ENCODE data around the gene MAN2B2.

MAN2B2 gene

DNA sequence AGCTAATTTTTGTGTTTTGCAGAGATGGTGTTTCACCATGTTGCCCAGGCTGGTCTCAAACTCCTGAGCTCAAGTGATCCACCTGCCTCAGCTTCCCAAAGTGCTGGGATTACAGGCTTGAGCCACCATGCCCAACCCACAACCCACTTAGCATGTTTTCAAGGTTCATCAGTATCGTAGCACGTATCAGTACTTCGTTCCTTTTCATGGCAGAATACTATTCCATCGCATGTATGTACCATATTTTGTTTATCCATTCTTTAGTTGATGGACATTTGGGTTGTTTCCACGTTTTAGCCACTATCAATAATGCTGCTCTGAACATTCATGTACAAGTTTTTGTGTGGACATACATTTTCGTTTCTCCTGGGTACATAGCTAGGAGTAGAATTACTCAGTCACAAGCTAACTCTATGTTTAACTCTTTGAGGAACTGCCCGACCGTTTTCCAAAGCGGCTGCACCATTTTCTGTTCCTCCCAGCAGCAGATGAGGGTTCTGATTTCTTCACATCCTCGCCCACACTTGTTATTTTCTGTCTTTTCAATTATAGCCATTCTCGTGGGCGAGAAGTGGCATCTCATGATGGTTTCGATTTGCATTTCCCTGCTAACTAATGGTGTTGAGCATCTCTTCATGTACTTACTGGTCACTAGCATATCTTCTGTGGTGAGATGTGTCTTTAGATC lies 32.5 kb downstream of the MAN2B2 start:
- no peak overlapping the region for H3K9ac ChIP-seq
- H3K4me1 ChIP-seq: peaks cover 19 to 68% (median 56%) of the 10 kb centered on the region in 10 experiments
- H3K27me3 ChIP-seq: no peaks in the 10 kb centered on the region
- H3K9me3 ChIP-seq (replicated peaks in 1 of 11): peaks cover 8 to 19% (median 10%) of the 10 kb centered on the region in 11 experiments; a peak in 21 of 22 replicates
- H3K27ac ChIP-seq: no peak overlapping the region
- no peak for TF ChIP-seq Cebpa-rat (IDR thresholded peaks at IDR 0.05)
- H4K20me1 ChIP-seq: no peaks in the 10 kb centered on the region; a peak in 3 of 22 replicates
- no peak overlapping the region for H3K4me3 ChIP-seq
- peaks cover 50 to 95% (median 83%) of the 10 kb centered on the region in 11 experiments for H3K36me3 ChIP-seq
- peak overlapping the region in 10 of 11 experiments; percentile 10 to 43 (median 19); a peak in 13 of 22 replicates for H3K4me2 ChIP-seq

DNA sequence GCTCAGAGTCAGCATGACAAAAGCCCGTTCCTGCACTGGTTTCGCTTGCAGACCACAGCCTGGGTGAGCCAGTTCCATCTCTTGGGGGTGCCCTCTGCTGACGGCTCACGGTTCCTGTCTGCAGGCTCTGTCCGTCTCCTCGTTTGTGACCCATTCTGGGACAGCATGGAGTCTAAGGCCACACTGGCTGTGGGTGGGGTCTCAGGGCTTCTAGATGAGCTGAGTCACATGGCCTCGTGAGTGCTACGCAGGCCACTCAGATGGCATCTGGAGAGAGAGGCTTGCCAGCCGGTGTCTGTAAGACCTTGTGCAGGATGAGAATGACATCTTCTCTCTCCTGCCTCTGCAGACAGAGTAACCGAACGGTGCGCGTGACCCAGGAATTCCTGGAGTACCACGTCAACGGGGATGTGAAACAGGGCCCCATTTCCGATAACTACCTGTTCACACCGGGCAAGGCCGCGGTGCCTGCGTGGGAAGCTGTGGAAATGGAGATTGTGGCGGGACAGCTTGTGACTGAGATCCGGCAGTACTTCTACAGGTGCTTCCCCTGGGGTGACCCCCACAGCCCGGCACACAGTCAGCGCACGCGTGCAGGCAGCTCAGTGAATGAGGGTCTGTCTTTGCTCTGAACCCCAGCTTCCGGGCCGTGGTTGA lies 33.9 kb downstream of the MAN2B2 start:
- Histone ChIP-seq H3K9me3 (replicated peaks in 1 of 11) (peaks cover 8 to 21% (median 12%) of the 10 kb centered on the region in 11 experiments; a peak in 21 of 22 replicates), H3K4me3 (no peak overlapping the region), H3K4me1 (peaks cover 19 to 64% (median 51%) of the 10 kb centered on the region in 10 experiments), H4K20me1 (no peaks in the 10 kb centered on the region; a peak in 3 of 22 replicates), H3K36me3 (peaks cover 52 to 91% (median 73%) of the 10 kb centered on the region in 11 experiments), H3K27ac (no peak overlapping the region), H3K4me2 (peak overlapping the region in 6 of 11 experiments; percentile 10 to 43 (median 22); a peak in 5 of 22 replicates), H3K9ac (no peak overlapping the region), H3K27me3 (no peaks in the 10 kb centered on the region)
- TF ChIP-seq Cebpa-rat (IDR thresholded peaks at IDR 0.05): no peak

DNA sequence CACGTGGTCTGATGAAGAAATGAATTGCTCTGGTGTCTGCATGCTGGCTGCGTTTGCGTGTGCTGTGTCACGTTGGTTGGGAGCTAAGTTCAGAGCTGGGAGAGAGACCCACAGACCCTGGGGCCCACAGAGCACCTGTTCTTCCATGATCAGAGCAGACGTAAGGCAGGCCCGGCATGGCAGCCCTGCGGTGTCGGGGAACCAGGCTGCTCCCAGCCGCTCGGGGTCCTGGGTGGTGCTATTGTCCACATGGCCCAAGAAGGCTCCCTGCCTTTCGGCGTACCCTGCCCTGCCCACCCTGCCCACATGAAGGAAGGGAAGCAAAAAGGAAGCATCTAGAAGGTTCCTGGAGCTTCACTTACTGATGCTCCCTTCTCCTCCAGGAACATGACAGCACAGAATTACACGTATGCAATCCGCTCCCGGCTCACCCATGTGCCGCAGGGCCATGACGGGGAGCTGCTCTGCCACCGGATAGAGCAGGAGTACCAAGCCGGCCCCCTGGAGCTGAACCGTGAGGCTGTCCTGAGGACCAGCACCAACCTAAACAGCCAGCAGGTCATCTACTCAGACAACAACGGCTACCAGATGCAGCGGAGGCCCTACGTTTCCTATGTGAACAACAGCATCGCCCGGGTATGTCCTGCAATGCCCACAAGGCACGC lies 34.6 kb downstream of the MAN2B2 start:
- Histone ChIP-seq H3K36me3 (peaks cover 59 to 95% (median 79%) of the 10 kb centered on the region in 11 experiments), H3K4me1 (peaks cover 19 to 64% (median 44%) of the 10 kb centered on the region in 10 experiments), H3K27me3 (no peaks in the 10 kb centered on the region), H3K9ac (no peak overlapping the region), H4K20me1 (peaks cover 0 to 6% (median 0%) of the 10 kb centered on the region in 11 experiments; a peak in 3 of 22 replicates), H3K27ac (no peak overlapping the region), H3K9me3 (replicated peaks in 1 of 11) (peaks cover 8 to 19% (median 11%) of the 10 kb centered on the region in 11 experiments; a peak in 21 of 22 replicates), H3K4me3 (no peak overlapping the region), H3K4me2 (no peak overlapping the region)
- TF ChIP-seq Cebpa-rat (IDR thresholded peaks at IDR 0.05): no peak

DNA sequence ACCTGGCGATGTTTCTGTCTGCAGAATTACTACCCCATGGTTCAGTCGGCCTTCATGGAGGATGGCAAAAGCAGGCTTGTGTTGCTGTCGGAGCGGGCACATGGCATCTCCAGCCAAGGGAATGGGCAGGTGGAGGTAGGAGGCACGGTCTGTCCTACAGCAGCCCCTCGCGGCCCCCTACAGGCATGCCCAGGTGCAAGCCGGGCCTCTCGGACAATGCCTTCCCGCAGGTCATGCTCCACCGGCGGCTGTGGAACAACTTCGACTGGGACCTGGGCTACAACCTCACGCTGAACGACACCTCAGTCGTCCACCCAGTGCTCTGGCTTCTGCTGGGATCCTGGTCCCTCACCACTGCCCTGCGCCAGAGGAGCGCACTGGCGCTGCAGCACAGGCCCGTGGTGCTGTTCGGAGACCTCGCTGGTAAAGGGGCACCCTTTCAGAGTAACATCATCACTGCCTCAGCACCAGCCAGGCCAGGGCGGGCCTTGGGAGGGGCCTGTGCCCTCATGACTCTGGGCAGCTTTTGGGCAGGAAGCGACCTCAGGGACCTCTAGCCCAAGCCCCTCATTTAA lies 36.0 kb downstream of the MAN2B2 start:
- Histone ChIP-seq H3K9me3 (replicated peaks in 1 of 11) (peaks cover 0 to 9% (median 0%) of the 10 kb centered on the region in 11 experiments; a peak in 3 of 22 replicates), H3K4me3 (no peak overlapping the region), H3K36me3 (peaks cover 56 to 95% (median 79%) of the 10 kb centered on the region in 11 experiments), H3K4me2 (no peak overlapping the region), H3K4me1 (peaks cover 19 to 61% (median 40%) of the 10 kb centered on the region in 10 experiments), H3K9ac (no peak overlapping the region), H3K27me3 (no peaks in the 10 kb centered on the region), H4K20me1 (peaks cover 0 to 11% (median 0%) of the 10 kb centered on the region in 11 experiments; a peak in 3 of 22 replicates), H3K27ac (no peak overlapping the region)
- TF ChIP-seq Cebpa-rat (IDR thresholded peaks at IDR 0.05): no peak

DNA sequence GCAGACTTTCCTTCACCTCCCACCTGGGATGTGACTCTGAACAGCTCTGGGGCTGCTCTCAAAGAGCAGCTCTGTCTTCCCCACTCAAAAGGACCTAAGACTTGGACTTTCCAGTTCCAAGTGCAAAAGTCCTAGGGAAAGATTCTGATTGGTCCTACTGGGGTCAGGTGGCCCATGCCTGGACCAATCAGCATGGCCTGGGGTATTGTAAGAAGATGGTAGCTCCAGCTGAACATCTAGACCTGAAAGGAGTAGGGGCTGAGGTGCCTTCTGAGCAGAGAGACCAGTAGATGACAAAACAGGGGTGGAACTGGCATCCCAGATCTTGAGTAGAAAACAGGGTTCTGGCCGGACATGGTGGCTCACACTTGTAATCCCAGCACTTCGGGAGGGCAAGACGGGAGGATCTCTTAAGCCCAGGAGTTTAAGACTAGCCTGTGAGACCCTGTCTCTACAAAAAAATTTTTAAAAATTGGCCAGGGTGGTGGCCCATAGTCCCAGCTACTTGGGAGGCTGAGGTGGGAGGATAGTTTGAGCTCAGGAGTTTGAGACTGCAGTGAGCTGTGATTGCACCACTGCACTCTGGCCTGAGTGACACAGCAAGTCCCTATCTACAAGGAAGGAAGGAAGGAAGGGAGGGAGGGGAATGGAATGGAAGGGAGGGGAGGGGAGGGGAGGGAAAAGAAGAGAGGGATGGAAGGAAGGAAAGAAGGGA lies 38.1 kb downstream of the MAN2B2 start:
- peak overlapping the region in 9 of 11 experiments; percentile 7 to 87 (median 68); a peak in 16 of 22 replicates for H3K4me2 ChIP-seq
- peaks cover 58 to 95% (median 79%) of the 10 kb centered on the region in 11 experiments for H3K36me3 ChIP-seq
- no peak overlapping the region; a peak in 1 of 20 replicates for H3K4me3 ChIP-seq
- no peak for TF ChIP-seq Cebpa-rat (IDR thresholded peaks at IDR 0.05)
- H3K9ac ChIP-seq: peak overlapping the region in 2 of 11 experiments; percentile 37 to 44; a peak in 2 of 22 replicates
- peaks cover 0 to 11% (median 0%) of the 10 kb centered on the region in 11 experiments; a peak in 3 of 22 replicates for H4K20me1 ChIP-seq
- peaks cover 5 to 50% (median 30%) of the 10 kb centered on the region in 10 experiments for H3K4me1 ChIP-seq
- no peaks in the 10 kb centered on the region for H3K27me3 ChIP-seq
- H3K27ac ChIP-seq: peak overlapping the region in 4 of 11 experiments; percentile 11 to 54 (median 38); a peak in 7 of 22 replicates
- H3K9me3 ChIP-seq (replicated peaks in 1 of 11): peaks cover 0 to 14% (median 0%) of the 10 kb centered on the region in 11 experiments; a peak in 4 of 22 replicates

DNA sequence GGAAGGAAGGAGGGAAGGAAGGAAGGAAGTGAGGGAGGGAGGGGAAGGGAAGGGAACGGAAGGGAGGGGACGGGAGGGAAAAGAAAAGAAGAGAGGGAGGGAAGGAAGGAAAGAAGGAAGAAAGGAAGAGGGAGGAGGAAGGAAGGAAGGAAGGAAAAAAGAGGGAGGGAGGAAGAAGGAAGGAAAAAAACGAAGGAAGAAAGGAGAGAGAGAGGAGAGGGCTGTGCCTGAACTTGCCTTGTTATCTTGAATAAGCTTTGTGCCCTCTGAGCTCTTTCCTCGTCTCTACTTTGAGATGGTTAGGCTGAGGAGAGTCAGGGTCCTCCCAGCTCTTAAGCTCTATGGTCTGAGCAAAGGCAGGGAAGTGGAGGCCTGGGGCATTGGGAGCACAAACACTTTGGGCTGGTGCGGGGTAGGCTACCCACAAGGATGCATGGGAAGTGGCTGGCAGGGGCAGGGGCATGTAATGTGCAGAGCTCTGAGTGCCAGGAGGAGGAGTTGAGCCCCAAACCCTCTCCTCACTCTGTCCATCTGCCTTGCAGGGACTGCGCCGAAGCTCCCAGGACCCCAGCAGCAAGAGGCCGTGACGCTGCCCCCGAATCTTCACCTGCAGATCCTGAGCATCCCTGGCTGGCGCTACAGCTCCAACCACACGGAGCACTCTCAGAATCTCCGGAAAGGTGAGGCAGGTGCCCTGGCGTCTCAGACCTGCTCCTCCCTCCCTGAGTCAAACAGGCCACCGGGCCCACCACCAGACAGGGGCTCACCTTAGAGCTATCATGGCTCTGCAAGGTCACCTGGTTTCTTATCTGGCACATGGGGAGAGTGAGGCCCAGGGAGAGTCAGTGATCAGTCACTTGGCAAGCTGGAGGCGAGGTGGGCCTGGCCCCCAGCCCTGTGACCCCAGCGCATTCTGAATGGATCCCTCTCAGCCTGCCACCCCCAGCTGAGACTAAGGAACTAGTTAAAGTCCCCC lies 39.0 kb downstream of the MAN2B2 start:
- TF ChIP-seq Cebpa-rat (IDR thresholded peaks at IDR 0.05): no peak
- H3K36me3 ChIP-seq: peaks cover 67 to 95% (median 79%) of the 10 kb centered on the region in 11 experiments

DNA sequence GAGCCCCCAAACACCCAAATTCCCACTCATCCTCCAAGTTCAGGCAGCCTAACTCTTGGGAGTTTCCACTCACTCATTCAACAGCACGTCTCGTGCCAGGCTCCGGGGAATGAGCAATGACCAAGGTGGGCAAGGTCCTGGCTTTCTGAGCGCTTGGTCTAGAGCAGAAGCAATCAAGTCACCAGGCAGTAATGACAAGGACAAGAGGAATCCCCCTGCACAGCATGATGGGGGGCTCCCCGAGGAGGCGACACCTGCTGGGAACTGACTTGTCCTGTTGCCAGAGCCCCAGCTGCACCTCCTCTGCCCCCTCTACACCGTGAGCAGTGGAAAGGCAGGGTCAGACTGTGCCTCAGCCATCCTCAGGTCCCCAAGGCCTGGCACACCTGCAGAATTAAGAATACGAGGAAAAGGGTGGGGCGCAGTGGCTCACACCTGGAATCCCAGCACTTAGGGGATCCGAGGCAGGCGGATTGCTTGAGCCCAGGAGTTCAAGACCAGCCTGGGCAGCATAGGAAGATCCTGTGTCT lies 39.8 kb downstream of the MAN2B2 start:
- no peak for TF ChIP-seq Cebpa-rat (IDR thresholded peaks at IDR 0.05)
- peaks cover 71 to 96% (median 80%) of the 10 kb centered on the region in 11 experiments for H3K36me3 ChIP-seq
- H3K4me3 ChIP-seq: no peak overlapping the region
- H3K4me2 ChIP-seq: no peak overlapping the region
- H3K4me1 ChIP-seq: peaks cover 0 to 37% (median 20%) of the 10 kb centered on the region in 10 experiments; a peak in 16 of 20 replicates
- 0 out of 22 replicates have a peak overlapping the region, but pooled peaks of 1 of the 11 experiments have one; percentile 8 for H3K27ac ChIP-seq
- peaks cover 0 to 14% (median 0%) of the 10 kb centered on the region in 11 experiments; a peak in 4 of 22 replicates for H3K9me3 ChIP-seq (replicated peaks in 1 of 11)
- H3K27me3 ChIP-seq: no peaks in the 10 kb centered on the region
- no peak overlapping the region for H3K9ac ChIP-seq
- peaks cover 0 to 24% (median 0%) of the 10 kb centered on the region in 11 experiments; a peak in 1 of 22 replicates for H4K20me1 ChIP-seq

More for the DNA sequence above, 39.0 kb downstream of the MAN2B2 start:
- H3K9me3 ChIP-seq (replicated peaks in 1 of 11): peaks cover 0 to 14% (median 0%) of the 10 kb centered on the region in 11 experiments; a peak in 4 of 22 replicates
- peak overlapping the region in 3 of 11 experiments; percentile 8 to 38 (median 14); a peak in 3 of 22 replicates for H3K27ac ChIP-seq
- H3K4me3 ChIP-seq: no peak overlapping the region
- no peak overlapping the region for H3K9ac ChIP-seq
- peaks cover 0 to 42% (median 22%) of the 10 kb centered on the region in 10 experiments; a peak in 16 of 20 replicates for H3K4me1 ChIP-seq
- H4K20me1 ChIP-seq: peaks cover 0 to 16% (median 0%) of the 10 kb centered on the region in 11 experiments; a peak in 1 of 22 replicates
- H3K27me3 ChIP-seq: no peaks in the 10 kb centered on the region
- no peak overlapping the region; a peak in 1 of 22 replicates for H3K4me2 ChIP-seq
